ENCODE results near the gene LRRC32.

GRCh38 chr11:76649011-76649410 lies 21.5 kb downstream of the LRRC32 start:
- TF ChIP-seq POLR2A (IDR thresholded peaks at IDR 0.05) = no peak
- no peak for TF ChIP-seq CTCF (IDR thresholded peaks at IDR 0.05 in 4 of 5, conservative IDR thresholded peaks at IDR 0.05 in 1 of 5)
